SHP77 treated with DMSO at 0.1 percent for 48 hours (cell line): ENCODE data around the gene WDR7.

Experiments
- DNase-seq: peaks from one replicate; lab custom pipeline; 2025; lab: John Stamatoyannopoulos, UW

Gene WDR7

GRCh38 chr18:56650944-56651770 lies at the start of gene WDR7:
Gene WDR7, plus strand, starts transcription at chr18:56651359. Its CDS starts 21,157 bp downstream, at chr18:56672516.
- peak; percentile 96 for DNase-seq

GRCh38 chr18:56606618-56607017 lies 44.5 kb upstream of the WDR7 start:
- no peak for DNase-seq

- no peak for DNase-seq
Measured at GRCh38 chr18:56615738-56616520, 35.2 kb upstream of the WDR7 start.

GRCh38 chr18:56627991-56628390 lies 23.2 kb upstream of the WDR7 start:
- no peak for DNase-seq

GRCh38 chr18:56632070-56633022 lies 18.8 kb upstream of the WDR7 start:
- DNase-seq = no peak

GRCh38 chr18:56635007-56635406 lies 16.2 kb upstream of the WDR7 start:
- DNase-seq = no peak

GRCh38 chr18:56637176-56637575 lies 14.0 kb upstream of the WDR7 start:
- no peak for DNase-seq

GRCh38 chr18:56637711-56638231 lies 13.4 kb upstream of the WDR7 start:
- DNase-seq = no peak

GRCh38 chr18:56638232-56639103 lies 12.7 kb upstream of the WDR7 start, which contains the start of gene TXNL1:
Gene TXNL1, minus strand, starts transcription at chr18:56638592. Its CDS starts 152 bp downstream, at chr18:56638440.
- peak; percentile 95 for DNase-seq

GRCh38 chr18:56639104-56639381 lies 12.1 kb upstream of the WDR7 start:
- no peak for DNase-seq

GRCh38 chr18:56639571-56639970 lies 11.6 kb upstream of the WDR7 start:
- no peak for DNase-seq

GRCh38 chr18:56641714-56642337 lies 9.3 kb upstream of the WDR7 start:
- no peak for DNase-seq

- no peak for DNase-seq
Measured at GRCh38 chr18:56643381-56643780, 7.8 kb upstream of the WDR7 start.

GRCh38 chr18:56645415-56646016 lies 5.6 kb upstream of the WDR7 start:
- DNase-seq = no peak

- DNase-seq = no peak
Measured at GRCh38 chr18:56647071-56647470, 4.1 kb upstream of the WDR7 start.

GRCh38 chr18:56647951-56648893 lies 2.9 kb upstream of the WDR7 start:
- DNase-seq = no peak

- DNase-seq = no peak
Measured at GRCh38 chr18:56649996-56650395, 1.2 kb upstream of the WDR7 start.

GRCh38 chr18:56651771-56652092 lies 573 bp downstream of the WDR7 start:
- no peak for DNase-seq

GRCh38 chr18:56652802-56653201 lies 1.6 kb downstream of the WDR7 start:
- DNase-seq = no peak
